Fibroblast of skin of left biceps (primary cell): ENCODE results near the gene TUBA1B.

ENCODE experiments used
- DNase-seq, 2 experiments: peaks; one replicate each; pipeline ENCODE4 v3.0.0-alpha.2; 2013; ENCODE audit warnings: low read depth in 2 of 2

Gene TUBA1B

GRCh38 chr12:49126852-49127763 lies 4.1 kb downstream of the TUBA1B start:
- DNase-seq: no peak

GRCh38 chr12:49121047-49121696 lies 10.0 kb downstream of the TUBA1B start:
- no peak for DNase-seq

- no peak for DNase-seq
Measured at GRCh38 chr12:49111206-49111605, 20.0 kb downstream of the TUBA1B start.

DNA sequence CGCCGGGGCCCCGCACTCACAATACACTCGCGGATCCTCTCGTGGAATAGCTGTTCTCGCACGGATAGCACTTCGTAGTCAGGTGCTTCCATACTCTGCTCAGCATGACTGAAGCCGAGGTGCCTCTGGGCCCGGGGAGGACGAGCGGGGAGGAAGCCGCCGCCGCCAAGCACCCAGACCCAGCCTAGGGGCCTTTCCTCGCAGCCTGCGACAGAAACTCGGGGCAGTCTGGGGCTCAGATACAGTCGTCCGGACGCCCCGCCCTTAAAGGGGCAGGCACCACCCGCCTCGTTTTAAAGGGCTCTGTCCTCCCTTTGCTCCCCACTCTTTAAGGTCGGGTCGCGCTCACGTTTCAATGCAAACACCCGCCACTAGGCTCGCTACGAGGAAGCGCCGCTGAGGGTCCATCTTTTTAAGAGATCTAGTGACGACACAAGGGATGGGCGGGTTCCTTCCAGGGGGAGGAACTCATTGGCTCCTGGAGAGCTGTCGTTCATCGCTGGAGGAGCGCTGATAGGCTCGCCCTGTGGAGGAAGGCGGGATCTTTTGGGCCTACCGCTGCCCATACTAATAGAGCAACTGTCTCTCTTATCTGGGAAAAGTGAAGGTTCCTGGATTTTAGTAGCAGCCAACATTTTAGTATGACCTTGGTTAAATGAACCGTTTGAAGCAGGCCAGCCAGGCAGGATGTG lies 20.6 kb downstream of the TUBA1B start, which contains the start of gene LMBR1L:
Gene LMBR1L (minus strand): TSS at position 384 of the 692 bp plus-strand sequence. CDS start 292 bp downstream, at position 92.
- DNase-seq: peak; percentile 96 to 97

- no peak for DNase-seq
Measured at GRCh38 chr12:49109641-49110463, 21.3 kb downstream of the TUBA1B start.

GRCh38 chr12:49108958-49109404 lies 22.2 kb downstream of the TUBA1B start:
- DNase-seq: no peak

GRCh38 chr12:49105504-49106084 lies 25.6 kb downstream of the TUBA1B start:
- no peak for DNase-seq

DNA sequence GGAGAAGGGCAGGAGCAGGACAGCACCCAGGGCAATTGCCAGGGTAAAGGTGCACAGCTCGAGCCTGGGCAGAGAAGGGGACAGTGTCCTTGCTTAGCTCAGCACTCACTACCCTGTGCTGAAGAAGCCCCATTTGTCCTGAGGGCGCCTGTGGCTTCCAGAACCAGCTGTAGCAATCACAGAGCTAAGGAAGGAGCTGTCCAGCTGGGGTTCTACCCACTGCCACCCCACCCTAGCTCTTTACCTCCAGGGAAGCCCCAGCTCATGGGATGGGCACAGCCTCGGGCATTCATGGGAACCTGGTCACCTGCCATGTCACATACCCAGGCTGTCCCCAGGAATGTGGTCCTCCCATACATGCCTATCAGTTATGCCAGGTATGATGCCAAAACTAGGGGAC lies 26.4 kb downstream of the TUBA1B start:
- DNase-seq: no peak

DNA sequence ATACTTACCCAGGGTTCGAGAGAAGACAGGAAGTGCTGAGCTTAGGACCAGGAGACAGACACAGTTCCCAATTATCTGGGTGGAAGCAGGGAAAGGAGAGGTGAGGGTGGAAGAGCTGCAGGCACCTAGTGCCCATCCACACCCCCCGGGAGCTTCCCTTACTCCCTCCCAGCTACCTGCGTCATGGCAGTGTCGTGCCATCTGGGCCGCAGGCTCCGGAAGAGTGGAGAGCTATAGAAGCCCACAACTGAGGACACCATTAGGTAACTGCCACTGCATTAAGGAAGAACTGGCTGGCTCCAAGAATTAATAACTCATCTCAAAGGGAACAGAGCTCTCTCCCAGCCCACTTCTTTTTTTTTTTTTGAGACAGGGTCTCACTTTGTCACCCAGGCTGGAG lies 30.8 kb downstream of the TUBA1B start:
- no peak for DNase-seq

DNA sequence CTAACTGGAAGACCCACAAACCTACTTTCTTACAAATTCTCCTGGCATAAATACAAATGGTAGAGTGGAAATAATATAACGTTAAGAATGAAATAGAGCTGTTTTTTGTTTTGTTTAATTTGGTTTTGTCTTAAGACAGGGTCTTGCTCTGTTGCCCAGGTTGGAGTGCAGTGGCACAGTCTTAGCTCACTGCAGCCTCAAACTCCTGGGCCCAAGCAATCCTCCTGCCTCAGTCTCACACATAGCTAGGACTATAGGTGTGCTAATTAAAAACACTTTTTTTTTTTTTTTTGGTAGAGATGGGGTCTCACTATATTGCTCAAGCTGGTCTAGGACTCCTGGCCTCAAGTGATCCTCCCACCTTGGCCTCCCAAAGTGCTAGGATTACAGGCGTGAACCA lies 32.5 kb downstream of the TUBA1B start:
- no peak for DNase-seq

- DNase-seq: no peak
Measured at GRCh38 chr12:49098035-49098451, 33.2 kb downstream of the TUBA1B start.

DNA sequence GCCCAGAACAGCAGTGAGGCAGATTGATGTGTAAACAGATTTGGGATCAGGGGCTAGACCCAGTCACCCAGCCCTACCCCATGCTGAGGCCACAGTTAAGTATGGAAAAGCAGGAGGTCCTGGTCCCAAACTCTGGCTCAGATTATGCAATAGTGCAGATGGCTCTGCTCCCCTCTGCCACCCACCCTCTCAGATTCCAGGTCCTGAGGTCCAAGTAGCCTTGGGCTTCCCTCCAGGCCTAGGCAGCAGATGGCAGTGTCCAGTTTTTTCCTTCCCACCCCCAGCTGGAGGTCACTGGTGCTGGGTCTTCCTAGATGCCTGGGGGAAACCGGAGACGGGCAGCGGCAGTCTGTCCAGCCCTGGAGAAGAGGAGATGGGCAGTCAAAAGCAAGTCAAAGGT lies 33.8 kb downstream of the TUBA1B start:
- no peak for DNase-seq

GRCh38 chr12:49094975-49095365 lies 36.2 kb downstream of the TUBA1B start:
- DNase-seq: no peak

- no peak for DNase-seq
Measured at GRCh38 chr12:49094160-49094974, 36.8 kb downstream of the TUBA1B start, which contains the start of gene DHH. Gene DHH, minus strand, starts transcription at chr12:49094801. Its CDS starts 289 bp downstream, at chr12:49094512.

DNA sequence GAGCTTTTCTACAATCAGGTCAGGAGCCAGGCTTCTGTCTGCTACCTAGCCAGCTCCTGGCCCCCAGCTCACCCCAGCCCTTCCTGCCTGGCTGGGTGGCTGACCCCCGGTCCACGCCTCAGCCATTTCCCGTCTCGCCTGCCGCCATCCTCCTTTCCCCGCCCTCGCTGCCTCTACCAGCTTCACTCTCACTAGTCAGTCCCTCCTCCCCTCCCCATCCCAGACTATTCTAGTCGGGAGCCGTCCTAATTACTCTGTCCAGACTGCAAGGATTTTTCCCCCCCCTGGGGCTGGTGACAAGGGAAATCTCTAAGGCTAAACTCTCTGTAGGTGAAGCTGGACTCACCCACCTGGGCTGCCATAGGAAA lies 37.4 kb downstream of the TUBA1B start:
- DNase-seq: no peak

GRCh38 chr12:49092816-49093406 lies 38.3 kb downstream of the TUBA1B start:
- DNase-seq: no peak

DNA sequence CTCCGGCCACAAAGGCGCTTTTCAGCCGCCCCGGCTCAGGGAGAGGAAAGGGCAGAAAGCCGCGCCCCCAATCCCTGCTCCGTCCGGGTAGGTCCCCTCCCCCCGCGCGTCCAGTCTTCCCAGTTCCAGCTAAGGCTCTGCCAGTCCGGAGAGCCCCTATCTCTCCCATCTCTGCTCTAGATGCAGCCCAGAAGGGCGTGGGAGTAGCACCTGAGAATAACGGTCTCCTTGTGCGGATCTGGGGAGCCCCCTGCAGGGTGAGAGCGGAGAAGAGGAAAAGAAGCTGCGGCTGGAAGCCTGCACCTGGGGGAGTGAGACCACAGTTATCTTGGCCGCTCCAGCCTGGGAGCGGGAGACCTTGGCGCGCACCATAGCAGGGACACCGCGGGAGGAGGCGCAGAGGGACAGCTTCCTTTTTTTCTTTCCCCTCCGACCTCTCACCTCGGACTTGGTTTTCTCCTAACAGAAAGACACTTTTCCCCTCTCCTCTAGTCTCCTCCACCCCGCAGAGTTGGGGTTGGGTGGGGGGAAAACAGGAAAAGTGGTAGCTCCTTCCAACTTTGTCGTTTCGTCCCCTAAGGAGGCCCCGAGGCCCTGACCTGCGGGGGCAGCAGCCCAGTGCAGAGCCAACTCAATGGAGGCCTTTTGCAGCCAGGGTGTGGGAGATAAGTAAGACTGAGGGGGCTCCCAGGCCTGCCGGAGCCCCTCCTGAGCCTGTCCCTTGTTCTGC lies 38.9 kb downstream of the TUBA1B start:
- DNase-seq: no peak

- DNase-seq: no peak
Measured at GRCh38 chr12:49091836-49092085, 39.4 kb downstream of the TUBA1B start.
